CD4-positive, alpha-beta memory T cell (primary cell): ENCODE data around the gene SPCS2. TPM values are rescaled to one million over a fixed set of nuclear protein-coding genes. Genes with fewer than 3 reads are reported as not detected.

Source experiments
- CTCF ChIA-PET: fragments of 350-600 bp; sonication (Branson Sonifier 250); formaldehyde crosslinking; loops from one replicate; lab custom pipeline; 2021; ENCODE audit warnings: inconsistent platforms; ENCODE audit not compliant: partially characterized antibody; lab: Charles Lee
- POLR2A ChIA-PET: fragments of 350-600 bp; sonication (Branson Sonifier 250); formaldehyde crosslinking; loops from one replicate; lab custom pipeline; 2021; ENCODE audit not compliant: partially characterized antibody; lab: Charles Lee
- DNase-seq, 5 donors: peaks; one replicate each; pipeline versions ENCODE4 v3.0.0 to v3.0.0-alpha.2; 2020 to 2022; ENCODE audit warnings: mixed read lengths in 1 of 5
- H3K27ac ChIP-seq: one replicate; pipeline ENCODE4 v1.7.0; 2013; ENCODE audit warnings: low read depth, low read length
- H3K27me3 ChIP-seq: 2 replicates; pipeline ENCODE4 v1.7.0; 2013; ENCODE audit warnings: mild to moderate bottlenecking, low read length, moderate library complexity; ENCODE audit not compliant: insufficient read depth
- H3K36me3 ChIP-seq: 2 replicates; pipeline ENCODE4 v1.7.0; 2013; ENCODE audit warnings: mild to moderate bottlenecking, low read length, moderate library complexity; ENCODE audit not compliant: insufficient read depth
- H3K4me1 ChIP-seq: 2 replicates; pipeline ENCODE4 v1.7.0; 2013; ENCODE audit warnings: mild to moderate bottlenecking, low read length, moderate library complexity; ENCODE audit not compliant: insufficient read depth
- H3K4me3 ChIP-seq, 2 donors: one replicate each; pipeline ENCODE4 v1.7.0; 2013; ENCODE audit warnings: low read length in 2 of 2, mild to moderate bottlenecking in 1 of 2
- H3K9me3 ChIP-seq, 2 donors: one replicate each; pipeline ENCODE4 v1.7.0; 2013; ENCODE audit warnings: low read length in 2 of 2, control low read depth in 1 of 2; ENCODE audit not compliant: control insufficient read depth in 1 of 2
- H3K27ac Mint-ChIP-seq, 7 donors: one replicate each; pipeline ENCODE4 v1.8.0; 2020 to 2021; ENCODE audit warnings: mixed read lengths in 7 of 7, mild to moderate bottlenecking in 6 of 7, inconsistent platforms in 3 of 7, moderate library complexity in 3 of 7
- H3K27me3 Mint-ChIP-seq, 2 donors: one replicate each; pipeline ENCODE4 v1.8.0; 2020 to 2021; ENCODE audit warnings: mixed read lengths in 2 of 2
- H3K36me3 Mint-ChIP-seq, 2 donors: one replicate each; pipeline ENCODE4 v1.8.0; 2020 to 2021; ENCODE audit warnings: mixed read lengths in 2 of 2, inconsistent platforms in 1 of 2, mild to moderate bottlenecking in 1 of 2
- H3K4me1 Mint-ChIP-seq, 4 donors: one replicate each; pipeline ENCODE4 v1.8.0; 2020 to 2021; ENCODE audit warnings: mixed read lengths in 4 of 4, mild to moderate bottlenecking in 1 of 4
- H3K4me3 Mint-ChIP-seq, 8 donors: one replicate each; pipeline ENCODE4 v1.8.0; 2020 to 2021; ENCODE audit warnings: mixed read lengths in 8 of 8, mild to moderate bottlenecking in 7 of 8, moderate library complexity in 6 of 8, inconsistent platforms in 3 of 8
- H3K9me3 Mint-ChIP-seq, 8 donors: one replicate each; pipeline ENCODE4 v1.8.0; 2020 to 2021; ENCODE audit warnings: mixed read lengths in 8 of 8, mild to moderate bottlenecking in 5 of 8, inconsistent platforms in 3 of 8, moderate library complexity in 1 of 8
- intact Hi-C: fragments of 100-400 bp; cut with micrococcal nuclease; formaldehyde crosslinking; loops from one replicate; pipeline ENCODE4 v1.15.1; 2023
- polyA plus RNA-seq, 2 donors: library from polyadenylated mRNA; unstranded; fragments of 300-500 nt; fragmentation: Illumina TruSeq; gene quantifications; one replicate each; pipeline ENCODE4 v1.2.3, GENCODE V29; 2021
- total RNA-seq, 2 experiments: library from RNA; stranded (reverse); gene quantifications; one replicate each; pipeline ENCODE4 v1.2.3, GENCODE V29; 2021

Gene SPCS2
- total and polyA plus RNA-seq, 4 experiments from 2014 or later, result 145 to 272 (median 195) TPM

- H3K4me1 ChIP-seq, result no peaks in the 10 kb centered on the region
- peaks cover 0 to 5% (median 0%) of the 10 kb centered on the region in 4 donors for H3K4me1 Mint-ChIP-seq
- ChIA-PET POLR2A (no interaction called here), CTCF (interaction anchor here (1.0 to 2.0 kb wide), 5 partner anchors 96 to 321 kb away, joined by 3 to 5 read pairs (median 3); no protein-coding TSS in a partner anchor)
- no peak overlapping the region for H3K4me3 ChIP-seq
- peaks cover 8 to 12% of the 10 kb centered on the region in 2 donors for H3K36me3 Mint-ChIP-seq
- no peaks in the 10 kb centered on the region for H3K27me3 ChIP-seq
- no peaks in the 10 kb centered on the region for H3K36me3 ChIP-seq
- no peaks in the 10 kb centered on the region for H3K9me3 ChIP-seq
- H3K4me3 Mint-ChIP-seq, result no peak overlapping the region
- intact Hi-C loops, result no loop called here
- no peak for DNase-seq
- no peak overlapping the region for H3K27ac ChIP-seq
- H3K27me3 Mint-ChIP-seq, result no peaks in the 10 kb centered on the region
- no peaks in the 10 kb centered on the region for H3K9me3 Mint-ChIP-seq
- H3K27ac Mint-ChIP-seq, result peak overlapping the region in 1 of 7 donors; percentile 9
Observed at GRCh38 chr11:74926304-74927030, 22.6 kb upstream of the SPCS2 start.

GRCh38 chr11:74927496-74927895, 21.6 kb upstream of the SPCS2 start:
- no peak overlapping the region for H3K27ac ChIP-seq
- peaks cover 5 to 6% of the 10 kb centered on the region in 2 donors for H3K36me3 Mint-ChIP-seq
- H3K4me3 ChIP-seq, result no peak overlapping the region
- CTCF ChIA-PET, result interaction anchor here (1.0 kb wide), 1 partner anchor 105 kb away, joined by 3 read pairs; no protein-coding TSS in a partner anchor
- no peaks in the 10 kb centered on the region for H3K36me3 ChIP-seq
- no peaks in the 10 kb centered on the region for H3K4me1 ChIP-seq
- POLR2A ChIA-PET, result no interaction called here
- H3K27me3 Mint-ChIP-seq, result no peaks in the 10 kb centered on the region
- DNase-seq, result no peak
- H3K9me3 ChIP-seq, result no peaks in the 10 kb centered on the region
- intact Hi-C loops, result no loop called here
- peaks cover 0 to 5% (median 0%) of the 10 kb centered on the region in 4 donors for H3K4me1 Mint-ChIP-seq
- H3K9me3 Mint-ChIP-seq, result no peaks in the 10 kb centered on the region
- H3K4me3 Mint-ChIP-seq, result no peak overlapping the region
- no peak overlapping the region for H3K27ac Mint-ChIP-seq
- H3K27me3 ChIP-seq, result no peaks in the 10 kb centered on the region

GRCh38 chr11:74929431-74930363, 19.4 kb upstream of the SPCS2 start:
- H3K4me1 Mint-ChIP-seq, result peaks cover 0 to 6% (median 0%) of the 10 kb centered on the region in 4 donors
- CTCF ChIA-PET, result interaction anchor here (0.8 to 4.4 kb wide), 24 partner anchors 12 to 342 kb away, joined by 3 to 30 read pairs (median 6); partner anchors contain the start of gene NEU3
- no peaks in the 10 kb centered on the region for H3K4me1 ChIP-seq
- no peak overlapping the region for H3K4me3 ChIP-seq
- H3K27ac ChIP-seq, result no peak overlapping the region
- no peaks in the 10 kb centered on the region for H3K27me3 ChIP-seq
- no peaks in the 10 kb centered on the region for H3K9me3 Mint-ChIP-seq
- no peak overlapping the region for H3K27ac Mint-ChIP-seq
- H3K9me3 ChIP-seq, result no peaks in the 10 kb centered on the region
- H3K36me3 Mint-ChIP-seq, result peaks cover 8% of the 10 kb centered on the region in 2 donors
- H3K4me3 Mint-ChIP-seq, result no peak overlapping the region
- POLR2A ChIA-PET, result interaction anchor here (0.9 kb wide), 1 partner anchor 19 kb away, joined by 4 read pairs; the partner anchor contains the start of genes SPCS2 and XRRA1
- H3K36me3 ChIP-seq, result peaks cover under 1% of the 10 kb centered on the region
- peak; percentile 59 to 74 (median 63) for DNase-seq
- intact Hi-C loops, result loop anchor here (1.0 to 2.0 kb wide), 5 partner anchors 103 to 319 kb away; partner anchors contain the start of gene TPBGL
- H3K27me3 Mint-ChIP-seq, result no peaks in the 10 kb centered on the region

GRCh38 chr11:74932169-74932568, 16.9 kb upstream of the SPCS2 start:
- no peaks in the 10 kb centered on the region for H3K9me3 ChIP-seq
- Mint-ChIP-seq H3K27ac (no peak overlapping the region), H3K4me3 (no peak overlapping the region), H3K36me3 (peaks cover 24 to 30% of the 10 kb centered on the region in 2 donors), H3K4me1 (peaks cover 0 to 3% (median 0%) of the 10 kb centered on the region in 4 donors), H3K27me3 (no peaks in the 10 kb centered on the region), H3K9me3 (no peaks in the 10 kb centered on the region)
- no peaks in the 10 kb centered on the region for H3K4me1 ChIP-seq
- H3K27me3 ChIP-seq, result no peaks in the 10 kb centered on the region
- peaks cover 17% of the 10 kb centered on the region for H3K36me3 ChIP-seq
- ChIA-PET CTCF (interaction anchor here (0.9 to 4.4 kb wide), 7 partner anchors 9 to 310 kb away, joined by 3 to 30 read pairs (median 4); partner anchors contain the start of genes SPCS2 and XRRA1), POLR2A (interaction anchor here (0.7 kb wide), 1 partner anchor 634 kb away, joined by 3 read pairs; no protein-coding TSS in a partner anchor)
- intact Hi-C loops, result no loop called here
- no peak for DNase-seq
- no peak overlapping the region for H3K4me3 ChIP-seq
- no peak overlapping the region for H3K27ac ChIP-seq

- H3K27ac Mint-ChIP-seq, result no peak overlapping the region
Observed at GRCh38 chr11:74932797-74933196, 16.3 kb upstream of the SPCS2 start.

GRCh38 chr11:74933765-74934164, 15.3 kb upstream of the SPCS2 start:
- Histone ChIP-seq H3K27ac (no peak overlapping the region), H3K36me3 (peaks cover 17% of the 10 kb centered on the region), H3K27me3 (no peaks in the 10 kb centered on the region), H3K4me1 (no peaks in the 10 kb centered on the region), H3K4me3 (no peak overlapping the region), H3K9me3 (no peaks in the 10 kb centered on the region)
- Mint-ChIP-seq H3K9me3 (no peaks in the 10 kb centered on the region), H3K27ac (no peak overlapping the region), H3K27me3 (no peaks in the 10 kb centered on the region), H3K36me3 (peaks cover 34 to 39% of the 10 kb centered on the region in 2 donors), H3K4me1 (peaks cover 0 to 5% (median 0%) of the 10 kb centered on the region in 4 donors), H3K4me3 (no peak overlapping the region)
- DNase-seq, result no peak
- POLR2A ChIA-PET, result no interaction called here
- intact Hi-C loops, result no loop called here
- CTCF ChIA-PET, result interaction anchor here (1.2 to 1.6 kb wide), 3 partner anchors 15 to 315 kb away, joined by 3 read pairs; partner anchors contain the start of genes SPCS2 and XRRA1

More at GRCh38 chr11:74932797-74933196, 16.3 kb upstream of the SPCS2 start:
- intact Hi-C loops, result no loop called here
- Histone ChIP-seq H3K4me3 (no peak overlapping the region), H3K27me3 (no peaks in the 10 kb centered on the region), H3K4me1 (no peaks in the 10 kb centered on the region), H3K36me3 (peaks cover 17% of the 10 kb centered on the region), H3K27ac (no peak overlapping the region), H3K9me3 (no peaks in the 10 kb centered on the region)
- Mint-ChIP-seq H3K4me1 (peaks cover 0 to 3% (median 0%) of the 10 kb centered on the region in 4 donors), H3K9me3 (no peaks in the 10 kb centered on the region), H3K4me3 (no peak overlapping the region), H3K36me3 (peaks cover 26 to 33% of the 10 kb centered on the region in 2 donors), H3K27me3 (no peaks in the 10 kb centered on the region)
- DNase-seq, result no peak
- ChIA-PET POLR2A (interaction anchor here (0.6 to 1.0 kb wide), 2 partner anchors 8 to 11 kb away, joined by 4 read pairs; no protein-coding TSS in a partner anchor), CTCF (interaction anchor here (1.0 to 4.4 kb wide), 5 partner anchors 9 to 310 kb away, joined by 3 to 30 read pairs (median 3); no protein-coding TSS in a partner anchor)
